GM23338 (cell line): Measurements from ENCODE around the gene DDX60.

ENCODE experiments used
- CREB1 ChIP-seq: fragments of 250-450 bp; sonication (Bioruptor Pico); IDR thresholded peaks from 2 replicates; pipeline ENCODE4 v1.5.0; 2020; ENCODE audit warnings: low read depth, mild to moderate bottlenecking, moderate library complexity
- EZH2 ChIP-seq: fragments of 200-600 bp; sonication (generic); IDR thresholded peaks from one replicate; pipeline ENCODE4 v1.8.0; 2017; ENCODE audit warnings: antibody characterized with exemption, mild to moderate bottlenecking, low read depth; ENCODE audit not compliant: unreplicated experiment
- EZH2phosphoT487 ChIP-seq: fragments of 200-600 bp; sonication (generic); IDR thresholded peaks from one replicate; pipeline ENCODE4 v1.8.1; 2018; ENCODE audit warnings: antibody characterized with exemption; ENCODE audit not compliant: unreplicated experiment
- JUNB ChIP-seq: IDR thresholded peaks from one replicate; pipeline ENCODE4 v1.6.1; 2016; ENCODE audit warnings: antibody characterized with exemption; ENCODE audit not compliant: unreplicated experiment
- POLR2AphosphoS5 ChIP-seq: IDR thresholded peaks from 2 replicates; pipeline ENCODE4 v1.6.1; 2016; ENCODE audit warnings: antibody characterized with exemption, low read depth
- ZNF114 ChIP-seq: fragments of 250-450 bp; sonication (Bioruptor Pico); IDR thresholded peaks from 2 replicates; pipeline ENCODE4 v1.5.0; 2020; ENCODE audit warnings: mild to moderate bottlenecking, moderate library complexity
- ZNF331 ChIP-seq: fragments of 250-450 bp; sonication (Bioruptor Pico); IDR thresholded peaks from 2 replicates; pipeline ENCODE4 v1.5.0; 2020; ENCODE audit warnings: low read depth, mild to moderate bottlenecking, moderate library complexity
- TF ChIP-seq, protein P1 (sequence below), 2 experiments: fragments of 200-600 bp in 1 of 2; sonication (generic) in 1 of 2; conservative IDR thresholded peaks; 2 replicates each; pipeline versions ENCODE4 v1.5.1 to v1.6.1; 2016 to 2017; ENCODE audit warnings: antibody characterized with exemption in 2 of 2, low read depth in 2 of 2, mild to moderate bottlenecking in 2 of 2, moderate library complexity in 1 of 2
- TF ChIP-seq, protein P2 (sequence below): IDR thresholded peaks from 2 replicates; pipeline ENCODE4 v1.6.1; 2016; ENCODE audit warnings: antibody characterized with exemption
- TF ChIP-seq, protein P3 (sequence below): IDR thresholded peaks from one replicate; pipeline ENCODE4 v1.6.1; 2018; ENCODE audit warnings: antibody characterized with exemption; ENCODE audit not compliant: unreplicated experiment

DNA sequence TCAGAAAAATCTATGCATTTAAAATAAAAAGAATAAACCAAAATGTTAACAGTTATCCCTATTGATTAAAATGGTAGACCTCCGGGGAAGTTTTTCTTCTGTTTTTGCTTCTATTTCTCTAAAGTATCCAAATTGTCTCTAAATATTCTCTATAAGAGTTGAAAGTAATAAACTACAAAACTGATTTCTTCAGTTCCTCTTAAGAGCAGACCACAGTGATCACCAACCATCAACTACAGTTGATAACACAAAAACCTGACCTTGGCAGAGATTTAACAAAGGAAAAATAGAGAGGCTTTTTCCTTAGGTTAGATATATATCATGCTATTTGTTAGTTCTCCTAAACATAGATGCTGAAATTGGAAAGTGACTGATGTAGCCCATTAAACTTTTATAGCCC, 27.3 kb downstream of the DDX60 start:
- TF ChIP-seq, protein P1, sequence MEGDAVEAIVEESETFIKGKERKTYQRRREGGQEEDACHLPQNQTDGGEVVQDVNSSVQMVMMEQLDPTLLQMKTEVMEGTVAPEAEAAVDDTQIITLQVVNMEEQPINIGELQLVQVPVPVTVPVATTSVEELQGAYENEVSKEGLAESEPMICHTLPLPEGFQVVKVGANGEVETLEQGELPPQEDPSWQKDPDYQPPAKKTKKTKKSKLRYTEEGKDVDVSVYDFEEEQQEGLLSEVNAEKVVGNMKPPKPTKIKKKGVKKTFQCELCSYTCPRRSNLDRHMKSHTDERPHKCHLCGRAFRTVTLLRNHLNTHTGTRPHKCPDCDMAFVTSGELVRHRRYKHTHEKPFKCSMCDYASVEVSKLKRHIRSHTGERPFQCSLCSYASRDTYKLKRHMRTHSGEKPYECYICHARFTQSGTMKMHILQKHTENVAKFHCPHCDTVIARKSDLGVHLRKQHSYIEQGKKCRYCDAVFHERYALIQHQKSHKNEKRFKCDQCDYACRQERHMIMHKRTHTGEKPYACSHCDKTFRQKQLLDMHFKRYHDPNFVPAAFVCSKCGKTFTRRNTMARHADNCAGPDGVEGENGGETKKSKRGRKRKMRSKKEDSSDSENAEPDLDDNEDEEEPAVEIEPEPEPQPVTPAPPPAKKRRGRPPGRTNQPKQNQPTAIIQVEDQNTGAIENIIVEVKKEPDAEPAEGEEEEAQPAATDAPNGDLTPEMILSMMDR (conservative IDR thresholded peaks at IDR 0.05; ENCODE audit: low read depth in 2 of 2): no peak
- TF ChIP-seq EZH2phosphoT487 (no peak), POLR2AphosphoS5 (no peak), ZNF331 (CRISPR knock-in tag) (no peak), CREB1 (CRISPR knock-in tag) (no peak), EZH2 (no peak), JUNB (no peak), ZNF114 (CRISPR knock-in tag) (no peak)
- TF ChIP-seq, protein P2, sequence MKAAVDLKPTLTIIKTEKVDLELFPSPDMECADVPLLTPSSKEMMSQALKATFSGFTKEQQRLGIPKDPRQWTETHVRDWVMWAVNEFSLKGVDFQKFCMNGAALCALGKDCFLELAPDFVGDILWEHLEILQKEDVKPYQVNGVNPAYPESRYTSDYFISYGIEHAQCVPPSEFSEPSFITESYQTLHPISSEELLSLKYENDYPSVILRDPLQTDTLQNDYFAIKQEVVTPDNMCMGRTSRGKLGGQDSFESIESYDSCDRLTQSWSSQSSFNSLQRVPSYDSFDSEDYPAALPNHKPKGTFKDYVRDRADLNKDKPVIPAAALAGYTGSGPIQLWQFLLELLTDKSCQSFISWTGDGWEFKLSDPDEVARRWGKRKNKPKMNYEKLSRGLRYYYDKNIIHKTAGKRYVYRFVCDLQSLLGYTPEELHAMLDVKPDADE: no peak
- TF ChIP-seq, protein P3, sequence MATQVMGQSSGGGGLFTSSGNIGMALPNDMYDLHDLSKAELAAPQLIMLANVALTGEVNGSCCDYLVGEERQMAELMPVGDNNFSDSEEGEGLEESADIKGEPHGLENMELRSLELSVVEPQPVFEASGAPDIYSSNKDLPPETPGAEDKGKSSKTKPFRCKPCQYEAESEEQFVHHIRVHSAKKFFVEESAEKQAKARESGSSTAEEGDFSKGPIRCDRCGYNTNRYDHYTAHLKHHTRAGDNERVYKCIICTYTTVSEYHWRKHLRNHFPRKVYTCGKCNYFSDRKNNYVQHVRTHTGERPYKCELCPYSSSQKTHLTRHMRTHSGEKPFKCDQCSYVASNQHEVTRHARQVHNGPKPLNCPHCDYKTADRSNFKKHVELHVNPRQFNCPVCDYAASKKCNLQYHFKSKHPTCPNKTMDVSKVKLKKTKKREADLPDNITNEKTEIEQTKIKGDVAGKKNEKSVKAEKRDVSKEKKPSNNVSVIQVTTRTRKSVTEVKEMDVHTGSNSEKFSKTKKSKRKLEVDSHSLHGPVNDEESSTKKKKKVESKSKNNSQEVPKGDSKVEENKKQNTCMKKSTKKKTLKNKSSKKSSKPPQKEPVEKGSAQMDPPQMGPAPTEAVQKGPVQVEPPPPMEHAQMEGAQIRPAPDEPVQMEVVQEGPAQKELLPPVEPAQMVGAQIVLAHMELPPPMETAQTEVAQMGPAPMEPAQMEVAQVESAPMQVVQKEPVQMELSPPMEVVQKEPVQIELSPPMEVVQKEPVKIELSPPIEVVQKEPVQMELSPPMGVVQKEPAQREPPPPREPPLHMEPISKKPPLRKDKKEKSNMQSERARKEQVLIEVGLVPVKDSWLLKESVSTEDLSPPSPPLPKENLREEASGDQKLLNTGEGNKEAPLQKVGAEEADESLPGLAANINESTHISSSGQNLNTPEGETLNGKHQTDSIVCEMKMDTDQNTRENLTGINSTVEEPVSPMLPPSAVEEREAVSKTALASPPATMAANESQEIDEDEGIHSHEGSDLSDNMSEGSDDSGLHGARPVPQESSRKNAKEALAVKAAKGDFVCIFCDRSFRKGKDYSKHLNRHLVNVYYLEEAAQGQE: no peak
